Activated T-cell treated with anti-CD3 and anti-CD28 coated beads, Interleukin-2, amount 50 U/mL, for 24 hours (primary cell): ENCODE results near the gene COQ9.
"Not testable (repeated sequence)": the region's sequence is repeated elsewhere in the genome, so short reads cannot be mapped to it uniquely, and the experiment has no call there.

Source experiments
- DNase-seq: peaks from one replicate; pipeline ENCODE4 v3.0.0-alpha.2; 2020
- H3K27ac Mint-ChIP-seq: 2 replicates; pipeline ENCODE4 v1.8.0; 2020; ENCODE audit warnings: mild to moderate bottlenecking, mixed read lengths
- H3K27me3 Mint-ChIP-seq: 2 replicates; pipeline ENCODE4 v1.8.0; 2020; ENCODE audit warnings: mixed read lengths
- H3K36me3 Mint-ChIP-seq: 2 replicates; pipeline ENCODE4 v1.8.0; 2020; ENCODE audit warnings: low read depth, mixed read lengths
- H3K4me1 Mint-ChIP-seq: 2 replicates; pipeline ENCODE4 v1.8.0; 2020; ENCODE audit warnings: low read depth, mixed read lengths
- H3K4me3 Mint-ChIP-seq: 2 replicates; pipeline ENCODE4 v1.8.0; 2020; ENCODE audit warnings: mild to moderate bottlenecking, moderate library complexity, mixed read lengths
- H3K9me3 Mint-ChIP-seq: 2 replicates; pipeline ENCODE4 v1.8.0; 2020; ENCODE audit warnings: mixed read lengths

Gene COQ9

DNA sequence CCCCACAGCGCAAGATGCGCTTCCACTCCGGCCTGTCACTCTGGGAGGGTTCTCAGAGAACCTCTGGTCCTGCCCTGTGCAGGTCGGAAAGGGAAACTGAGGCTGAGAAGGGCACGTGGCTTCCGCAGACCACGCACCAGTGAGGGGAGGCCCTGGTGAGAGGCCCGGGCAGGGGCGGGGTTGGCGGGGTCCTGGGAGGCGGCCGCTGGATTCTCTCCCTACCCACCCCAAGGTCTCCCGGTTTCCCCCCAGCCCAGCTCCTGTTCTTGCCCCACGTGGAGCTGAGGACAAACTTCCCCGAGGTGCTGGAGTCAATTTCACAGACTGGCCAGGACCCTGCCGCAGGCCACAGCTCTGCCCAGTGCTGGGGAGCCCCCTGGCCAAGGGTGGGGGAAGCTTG is 31.2 kb upstream of the COQ9 start:
- DNase-seq = no peak
- no peaks in the 10 kb centered on the region for H3K36me3 Mint-ChIP-seq
- peaks cover 21% of the 10 kb centered on the region for H3K4me1 Mint-ChIP-seq
- no peak overlapping the region for H3K27ac Mint-ChIP-seq
- no peaks in the 10 kb centered on the region for H3K27me3 Mint-ChIP-seq
- no peak overlapping the region for H3K4me3 Mint-ChIP-seq
- H3K9me3 Mint-ChIP-seq = no peaks in the 10 kb centered on the region

DNA sequence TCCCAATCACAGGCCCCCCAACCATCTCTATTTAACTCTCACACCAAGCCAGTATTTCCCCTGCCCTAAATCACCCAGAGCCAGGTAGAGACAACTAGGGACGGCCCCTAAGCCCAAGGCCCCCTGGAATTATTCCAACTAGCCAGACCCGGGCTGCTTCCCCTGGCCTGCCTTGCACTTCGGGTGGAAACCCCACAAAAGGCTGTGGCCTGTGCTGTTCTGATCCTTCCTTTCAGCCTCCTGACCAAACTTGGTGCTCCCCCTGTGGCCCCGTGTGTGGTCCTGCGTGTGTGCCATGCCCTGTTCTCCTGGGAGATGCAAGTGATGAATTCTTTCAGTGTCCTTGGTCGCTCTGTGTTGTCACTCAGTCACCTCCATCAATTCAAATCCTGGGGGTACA is 27.8 kb upstream of the COQ9 start:
- DNase-seq = no peak
- Mint-ChIP-seq H3K27me3 (no peaks in the 10 kb centered on the region), H3K4me3 (no peak overlapping the region), H3K36me3 (peaks cover 2% of the 10 kb centered on the region), H3K27ac (no peak overlapping the region), H3K9me3 (no peaks in the 10 kb centered on the region), H3K4me1 (peaks cover 21% of the 10 kb centered on the region)

- DNase-seq = no peak
- Mint-ChIP-seq H3K4me3 (no peak overlapping the region), H3K9me3 (no peaks in the 10 kb centered on the region), H3K27ac (no peak overlapping the region), H3K4me1 (peaks cover 14% of the 10 kb centered on the region), H3K27me3 (no peaks in the 10 kb centered on the region), H3K36me3 (peaks cover 15% of the 10 kb centered on the region)
Observed at GRCh38 chr16:57422026-57422944, 25.0 kb upstream of the COQ9 start.

GRCh38 chr16:57423152-57423551 is 24.1 kb upstream of the COQ9 start:
- Mint-ChIP-seq H3K4me1 (peaks cover 9% of the 10 kb centered on the region), H3K27me3 (no peaks in the 10 kb centered on the region), H3K36me3 (peaks cover 24% of the 10 kb centered on the region), H3K9me3 (no peaks in the 10 kb centered on the region), H3K4me3 (no peak overlapping the region), H3K27ac (no peak overlapping the region)
- DNase-seq = no peak

DNA sequence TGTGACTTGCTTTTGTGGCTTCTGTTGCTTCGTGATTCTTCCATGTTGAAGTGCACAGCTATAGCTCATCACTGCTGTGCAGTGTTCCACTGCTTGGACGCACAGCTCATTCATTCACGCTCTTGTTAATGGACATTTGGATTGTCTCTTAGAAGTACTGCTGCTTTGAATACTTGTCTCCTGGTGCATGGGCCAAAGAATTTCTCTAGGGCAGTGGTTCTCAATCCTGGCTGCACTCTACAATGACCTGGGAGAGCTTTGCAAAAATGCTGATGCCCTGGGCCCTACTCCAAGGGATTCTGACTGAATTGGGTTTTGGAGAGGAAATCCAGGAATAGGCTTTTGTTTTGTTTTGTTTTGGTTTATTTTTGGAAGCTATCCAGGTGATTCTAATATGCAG is 22.7 kb upstream of the COQ9 start:
- no peak overlapping the region for H3K4me3 Mint-ChIP-seq
- H3K36me3 Mint-ChIP-seq = peaks cover 38% of the 10 kb centered on the region
- H3K27ac Mint-ChIP-seq = no peak overlapping the region
- H3K4me1 Mint-ChIP-seq = no peaks in the 10 kb centered on the region
- no peaks in the 10 kb centered on the region for H3K9me3 Mint-ChIP-seq
- no peak for DNase-seq
- H3K27me3 Mint-ChIP-seq = no peaks in the 10 kb centered on the region

DNA sequence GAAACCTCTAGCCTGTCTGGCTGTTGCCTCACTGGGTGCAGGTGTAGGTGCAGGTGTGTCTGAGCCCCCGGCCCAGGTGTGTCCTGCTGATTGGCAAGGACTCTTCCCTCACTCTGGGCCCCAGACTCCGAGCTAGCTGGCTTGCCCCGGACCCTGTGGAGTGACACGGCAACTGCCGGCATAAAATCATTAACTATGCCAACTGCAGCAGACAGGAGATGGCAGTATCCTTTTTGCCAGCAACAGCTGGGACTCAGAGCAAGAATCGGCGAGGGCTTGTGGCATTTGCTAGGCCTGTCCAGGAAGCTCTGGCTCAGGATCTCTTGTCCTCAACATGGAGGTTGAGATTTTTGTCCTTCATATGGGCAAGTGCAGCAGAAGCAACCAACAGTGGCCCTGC is 20.9 kb upstream of the COQ9 start:
- Mint-ChIP-seq H3K27ac (no peak overlapping the region), H3K27me3 (no peaks in the 10 kb centered on the region), H3K4me3 (no peak overlapping the region), H3K36me3 (peaks cover 56% of the 10 kb centered on the region), H3K9me3 (no peaks in the 10 kb centered on the region), H3K4me1 (no peaks in the 10 kb centered on the region)
- no peak for DNase-seq

DNA sequence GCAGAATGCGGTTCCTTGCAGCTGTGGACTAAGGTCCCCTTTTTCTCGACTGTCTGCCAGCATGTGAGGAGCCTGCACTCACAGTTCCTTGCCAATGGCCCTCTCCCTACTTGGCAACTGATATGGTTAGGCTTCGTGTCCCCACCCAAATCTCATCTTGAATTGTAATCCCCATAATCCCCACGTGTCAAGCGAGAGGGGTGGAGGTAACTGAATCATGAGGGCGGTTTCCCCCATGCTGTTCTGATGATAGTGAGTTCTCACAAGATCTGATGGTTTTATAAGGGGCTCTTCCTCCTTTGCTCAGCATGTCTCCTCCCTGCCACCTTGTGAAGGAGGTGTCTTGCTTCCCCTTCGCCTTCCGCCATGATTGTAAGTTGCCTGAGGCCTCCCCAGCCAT is 20.0 kb upstream of the COQ9 start:
- Mint-ChIP-seq H3K9me3 (no peaks in the 10 kb centered on the region), H3K4me3 (no peak overlapping the region), H3K27me3 (no peaks in the 10 kb centered on the region), H3K36me3 (peaks cover 66% of the 10 kb centered on the region), H3K27ac (no peak overlapping the region), H3K4me1 (no peaks in the 10 kb centered on the region)
- DNase-seq = no peak

DNA sequence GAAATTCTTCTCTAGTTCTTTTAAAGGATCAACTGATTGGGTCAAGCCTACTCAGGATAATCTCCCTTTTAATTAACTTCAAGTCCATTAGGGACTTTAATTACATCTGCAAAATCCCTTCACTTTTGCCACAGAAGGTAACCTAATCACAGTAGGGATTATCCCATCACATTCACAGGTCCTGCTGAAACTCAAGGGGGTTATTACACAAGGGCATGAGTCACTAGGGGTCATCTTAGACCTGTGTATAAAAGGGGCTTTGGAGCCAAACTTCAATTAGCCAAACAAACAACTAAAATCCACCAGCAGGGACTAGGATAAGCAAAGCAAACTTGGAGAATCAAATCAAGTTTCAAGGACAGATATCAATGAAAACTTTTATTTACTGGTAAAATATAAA is 19.5 kb upstream of the COQ9 start:
- no peaks in the 10 kb centered on the region for H3K9me3 Mint-ChIP-seq
- H3K36me3 Mint-ChIP-seq = peaks cover 71% of the 10 kb centered on the region
- DNase-seq = no peak
- peaks cover 2% of the 10 kb centered on the region for H3K4me1 Mint-ChIP-seq
- no peak overlapping the region for H3K4me3 Mint-ChIP-seq
- H3K27ac Mint-ChIP-seq = no peak overlapping the region
- H3K27me3 Mint-ChIP-seq = no peaks in the 10 kb centered on the region

DNA sequence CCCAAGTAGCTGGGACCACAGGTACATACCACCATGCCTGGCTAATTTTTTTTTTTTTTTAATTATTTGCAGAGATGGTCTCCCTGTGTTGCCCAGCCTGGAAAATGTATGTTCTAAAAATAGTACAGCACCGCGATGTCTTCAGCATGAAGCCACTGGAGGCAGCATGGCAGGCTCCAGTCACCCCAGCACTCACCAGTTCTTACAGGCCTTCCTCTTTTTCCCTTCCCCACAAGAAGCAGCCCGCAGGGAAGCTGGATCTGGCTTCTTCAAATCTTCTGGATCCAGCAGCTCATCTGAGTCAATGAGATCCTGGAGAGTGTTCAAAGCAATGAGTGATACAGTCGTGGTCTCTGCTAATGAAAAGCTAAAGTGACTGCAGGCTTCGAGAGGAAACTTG is 16.3 kb upstream of the COQ9 start:
- Mint-ChIP-seq H3K36me3 (peaks cover 96% of the 10 kb centered on the region), H3K27ac (peak overlapping the region; percentile 18), H3K27me3 (no peaks in the 10 kb centered on the region)

GRCh38 chr16:57432505-57432904 is 14.8 kb upstream of the COQ9 start:
- peak overlapping the region; percentile 34 for H3K27ac Mint-ChIP-seq
- no peaks in the 10 kb centered on the region for H3K27me3 Mint-ChIP-seq
- H3K36me3 Mint-ChIP-seq = peaks cover 97% of the 10 kb centered on the region
- no peak for DNase-seq
- H3K4me1 Mint-ChIP-seq = peaks cover 25% of the 10 kb centered on the region
- no peaks in the 10 kb centered on the region for H3K9me3 Mint-ChIP-seq
- no peak overlapping the region for H3K4me3 Mint-ChIP-seq

More for the DNA sequence above, 16.3 kb upstream of the COQ9 start:
- Mint-ChIP-seq H3K4me3 (no peak overlapping the region), H3K4me1 (peaks cover 25% of the 10 kb centered on the region), H3K9me3 (no peaks in the 10 kb centered on the region)
- DNase-seq = no peak

DNA sequence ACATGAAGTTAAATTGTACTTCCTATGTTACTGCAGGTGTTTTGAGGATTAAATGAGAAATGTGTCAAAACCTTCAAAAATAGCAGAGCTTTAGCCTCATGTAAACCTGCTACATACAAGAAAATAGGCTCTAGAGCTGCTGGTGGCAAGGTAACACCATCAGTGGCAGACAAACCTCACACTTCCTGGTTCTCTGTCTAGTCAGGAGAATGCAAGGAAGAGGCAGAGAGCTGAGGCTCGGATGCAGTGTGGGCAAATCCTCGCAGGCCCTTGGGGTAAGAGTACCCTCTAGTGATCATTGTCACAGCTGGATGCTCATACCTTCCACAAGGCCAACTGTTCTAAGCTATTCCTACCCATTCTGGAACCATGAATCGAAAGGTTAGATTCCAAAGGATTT is 14.3 kb upstream of the COQ9 start:
- H3K9me3 Mint-ChIP-seq = no peaks in the 10 kb centered on the region
- DNase-seq = no peak
- peaks cover 25% of the 10 kb centered on the region for H3K4me1 Mint-ChIP-seq
- no peaks in the 10 kb centered on the region for H3K27me3 Mint-ChIP-seq
- H3K27ac Mint-ChIP-seq = peak overlapping the region; percentile 34
- no peak overlapping the region for H3K4me3 Mint-ChIP-seq
- H3K36me3 Mint-ChIP-seq = peaks cover 97% of the 10 kb centered on the region

DNA sequence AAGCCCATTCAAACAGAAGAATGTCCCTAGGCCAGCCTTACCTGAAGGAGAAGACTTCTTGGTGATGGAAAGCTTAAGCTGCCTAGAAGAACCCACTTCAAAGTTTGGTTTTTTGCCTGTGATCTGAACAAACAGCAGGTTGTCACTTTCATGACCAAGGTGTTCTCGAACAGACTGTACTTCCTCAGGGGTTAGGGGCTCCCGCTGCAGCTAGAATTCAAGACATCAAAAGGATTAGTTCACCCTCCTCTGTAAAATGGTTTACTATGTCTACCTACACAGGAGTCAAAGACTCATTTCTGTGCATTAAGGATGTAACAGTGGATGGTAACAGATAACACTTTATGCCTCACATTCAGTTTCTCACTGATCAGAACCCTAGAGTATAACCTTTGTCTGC is 13.3 kb upstream of the COQ9 start:
- H3K27ac Mint-ChIP-seq = peak overlapping the region; percentile 78
- DNase-seq = no peak
- peaks cover 25% of the 10 kb centered on the region for H3K4me1 Mint-ChIP-seq
- H3K4me3 Mint-ChIP-seq = no peak overlapping the region
- peaks cover 97% of the 10 kb centered on the region for H3K36me3 Mint-ChIP-seq
- no peaks in the 10 kb centered on the region for H3K9me3 Mint-ChIP-seq
- H3K27me3 Mint-ChIP-seq = no peaks in the 10 kb centered on the region

GRCh38 chr16:57435838-57436237 is 11.4 kb upstream of the COQ9 start:
- Mint-ChIP-seq H3K36me3 (peaks cover 97% of the 10 kb centered on the region), H3K27ac (no peak overlapping the region), H3K9me3 (peaks cover 9% of the 10 kb centered on the region), H3K4me1 (peaks cover 30% of the 10 kb centered on the region), H3K27me3 (no peaks in the 10 kb centered on the region), H3K4me3 (no peak overlapping the region)
- DNase-seq = no peak

DNA sequence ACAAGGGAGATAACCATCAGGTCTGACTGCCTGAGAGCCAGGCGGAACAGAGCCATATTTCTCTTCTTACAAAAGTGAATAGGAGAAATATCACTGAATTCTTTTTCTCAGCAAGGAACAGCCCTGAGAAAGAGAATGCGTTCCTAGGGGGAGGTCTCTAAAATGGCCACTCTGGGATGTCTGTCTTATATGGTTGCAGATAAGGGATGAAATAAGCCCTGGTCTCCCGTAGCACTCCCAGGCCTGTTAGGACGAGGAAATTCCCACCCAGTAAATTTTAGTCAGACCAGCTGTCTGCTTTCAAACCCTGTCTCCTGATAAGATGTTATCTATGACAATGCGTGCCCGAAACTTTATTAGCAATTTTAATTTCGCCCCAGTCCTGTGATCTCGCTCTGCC is 7.3 kb upstream of the COQ9 start:
- H3K27me3 Mint-ChIP-seq, DNase-seq, H3K27ac Mint-ChIP-seq, H3K4me3 Mint-ChIP-seq: not testable (repeated sequence)
- Mint-ChIP-seq H3K9me3 (peaks cover 12% of the 10 kb centered on the region), H3K4me1 (peaks cover 28% of the 10 kb centered on the region), H3K36me3 (peaks cover 92% of the 10 kb centered on the region)

DNA sequence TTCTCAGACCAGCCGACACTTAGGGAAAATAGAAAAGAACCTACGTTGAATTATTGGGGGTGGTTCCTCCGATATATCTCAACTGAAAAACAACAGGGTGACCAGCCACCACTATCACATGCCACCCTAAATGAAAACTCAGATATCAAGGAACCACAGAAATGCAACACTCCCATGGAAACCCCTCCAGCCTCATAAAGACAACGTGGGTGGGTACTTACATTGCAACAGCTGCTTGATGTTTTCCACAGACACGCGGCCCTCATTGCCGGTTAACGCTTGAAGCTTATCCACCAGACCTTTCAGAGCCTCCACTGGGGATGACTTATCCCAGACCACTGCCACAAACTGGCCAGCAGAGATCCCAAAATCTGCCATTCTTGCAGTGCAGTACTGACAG is 6.7 kb upstream of the COQ9 start:
- not testable (repeated sequence) for H3K27me3 Mint-ChIP-seq, H3K4me3 Mint-ChIP-seq, DNase-seq, H3K27ac Mint-ChIP-seq
- H3K9me3 Mint-ChIP-seq = peaks cover 12% of the 10 kb centered on the region
- peaks cover 30% of the 10 kb centered on the region for H3K4me1 Mint-ChIP-seq
- H3K36me3 Mint-ChIP-seq = peaks cover 89% of the 10 kb centered on the region
